Astrocyte of the spinal cord (primary cell): ENCODE data around the gene CEACAM3.
"Not testable (repeated sequence)": the region's sequence is repeated elsewhere in the genome, so short reads cannot be mapped to it uniquely, and the experiment has no call there.

Experiments
- DNase-seq: peaks from one replicate; pipeline ENCODE4 v3.0.0; 2011; ENCODE audit warnings: low read depth, low spot score
- H3K4me3 ChIP-seq: 2 replicates; pipeline ENCODE4 v1.5.1; 2011; ENCODE audit warnings: low read depth, mild to moderate bottlenecking, low read length, moderate library complexity
- in situ Hi-C: cut with HindIII; loops from 2 replicates; pipeline ENCODE4 v1.10.0; 2017; ENCODE audit warnings: low sequenced_read_pairs
- TF ChIP-seq, protein P1 (sequence below): IDR thresholded peaks from 2 replicates; pipeline ENCODE4 v1.5.1; 2012; ENCODE audit warnings: low read depth, mild to moderate bottlenecking, low read length, inconsistent platforms

The CEACAM3 gene

DNA sequence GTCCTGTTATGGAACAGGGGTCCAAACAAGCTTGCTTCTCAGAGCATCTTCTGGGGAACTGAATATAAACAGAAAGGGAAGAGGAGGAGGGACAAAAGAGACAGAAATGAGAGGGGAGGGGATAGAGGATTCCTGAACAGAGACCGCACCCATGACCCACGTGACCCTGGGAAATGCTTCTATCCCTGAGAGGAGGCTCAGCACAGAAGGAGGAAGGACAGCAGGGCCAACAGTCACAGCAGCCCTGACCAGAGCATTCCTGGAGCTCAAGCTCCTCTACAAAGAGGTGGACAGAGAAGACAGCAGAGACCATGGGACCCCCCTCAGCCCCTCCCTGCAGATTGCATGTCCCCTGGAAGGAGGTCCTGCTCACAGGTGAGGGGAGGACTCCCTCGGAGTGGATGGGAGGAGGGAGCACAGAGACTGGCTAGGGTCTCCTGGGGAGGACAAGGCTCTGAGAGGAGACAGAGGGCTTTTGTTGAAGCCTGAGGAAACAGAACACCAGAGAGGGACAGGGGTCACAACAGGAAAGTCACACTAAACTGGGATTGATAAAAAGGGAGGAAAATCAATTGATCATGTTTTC is 41.0 kb upstream of the CEACAM3 start, which contains the start of gene CEACAM6:
TSS of gene CEACAM6 (plus strand) at position 203 of the 586 bp plus-strand sequence. CDS start at position 312, 109 bp downstream.
- in situ Hi-C loops, result no loop called here
- H3K4me3 ChIP-seq, result no peak within 1 kb of the TSS
- TF ChIP-seq, protein P1, sequence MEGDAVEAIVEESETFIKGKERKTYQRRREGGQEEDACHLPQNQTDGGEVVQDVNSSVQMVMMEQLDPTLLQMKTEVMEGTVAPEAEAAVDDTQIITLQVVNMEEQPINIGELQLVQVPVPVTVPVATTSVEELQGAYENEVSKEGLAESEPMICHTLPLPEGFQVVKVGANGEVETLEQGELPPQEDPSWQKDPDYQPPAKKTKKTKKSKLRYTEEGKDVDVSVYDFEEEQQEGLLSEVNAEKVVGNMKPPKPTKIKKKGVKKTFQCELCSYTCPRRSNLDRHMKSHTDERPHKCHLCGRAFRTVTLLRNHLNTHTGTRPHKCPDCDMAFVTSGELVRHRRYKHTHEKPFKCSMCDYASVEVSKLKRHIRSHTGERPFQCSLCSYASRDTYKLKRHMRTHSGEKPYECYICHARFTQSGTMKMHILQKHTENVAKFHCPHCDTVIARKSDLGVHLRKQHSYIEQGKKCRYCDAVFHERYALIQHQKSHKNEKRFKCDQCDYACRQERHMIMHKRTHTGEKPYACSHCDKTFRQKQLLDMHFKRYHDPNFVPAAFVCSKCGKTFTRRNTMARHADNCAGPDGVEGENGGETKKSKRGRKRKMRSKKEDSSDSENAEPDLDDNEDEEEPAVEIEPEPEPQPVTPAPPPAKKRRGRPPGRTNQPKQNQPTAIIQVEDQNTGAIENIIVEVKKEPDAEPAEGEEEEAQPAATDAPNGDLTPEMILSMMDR, result no peak
- no peak for DNase-seq

DNA sequence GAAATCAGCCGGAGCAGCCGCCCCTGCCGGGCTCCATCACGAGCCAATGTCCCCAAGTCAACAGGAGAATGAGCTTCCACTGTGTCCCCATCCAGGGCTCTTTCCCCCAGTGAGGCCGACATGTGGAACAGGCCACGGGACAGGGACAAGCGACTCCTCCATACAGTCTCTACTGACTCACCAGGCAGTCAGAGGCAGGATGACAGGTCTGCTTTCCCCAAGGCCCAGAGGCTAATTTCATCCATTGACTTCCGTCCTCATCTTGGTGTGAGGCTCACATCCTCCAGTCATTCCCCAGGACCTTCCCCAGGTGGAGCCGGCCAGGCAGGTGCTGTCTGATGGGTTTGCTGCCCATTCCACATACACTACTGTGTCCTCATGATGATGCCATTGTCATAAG is 37.5 kb upstream of the CEACAM3 start:
- DNase-seq, result no peak
- TF ChIP-seq, protein P1, result no peak
- in situ Hi-C loops, result no loop called here
- H3K4me3 ChIP-seq, result no peak overlapping the region

DNA sequence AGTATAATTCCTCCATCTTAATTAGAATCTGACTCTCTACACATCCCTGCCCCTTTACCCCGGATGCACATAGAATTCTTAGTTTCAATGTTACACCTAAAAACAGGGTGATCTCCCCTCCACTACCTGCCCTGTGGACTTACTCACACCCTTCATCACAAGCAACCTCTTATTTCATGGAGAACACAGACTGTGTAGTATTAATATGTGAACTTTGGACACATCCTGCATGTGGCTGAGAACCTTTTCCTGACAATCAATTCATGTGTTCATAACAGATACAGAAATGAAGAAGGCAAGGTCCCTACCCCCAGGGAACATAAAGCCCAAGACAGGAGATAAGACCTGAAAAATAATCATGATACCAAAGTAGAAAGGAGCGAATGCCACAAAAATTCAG is 29.3 kb upstream of the CEACAM3 start:
- no peak overlapping the region for H3K4me3 ChIP-seq
- no peak for DNase-seq
- in situ Hi-C loops, result no loop called here
- TF ChIP-seq, protein P1, result no peak

DNA sequence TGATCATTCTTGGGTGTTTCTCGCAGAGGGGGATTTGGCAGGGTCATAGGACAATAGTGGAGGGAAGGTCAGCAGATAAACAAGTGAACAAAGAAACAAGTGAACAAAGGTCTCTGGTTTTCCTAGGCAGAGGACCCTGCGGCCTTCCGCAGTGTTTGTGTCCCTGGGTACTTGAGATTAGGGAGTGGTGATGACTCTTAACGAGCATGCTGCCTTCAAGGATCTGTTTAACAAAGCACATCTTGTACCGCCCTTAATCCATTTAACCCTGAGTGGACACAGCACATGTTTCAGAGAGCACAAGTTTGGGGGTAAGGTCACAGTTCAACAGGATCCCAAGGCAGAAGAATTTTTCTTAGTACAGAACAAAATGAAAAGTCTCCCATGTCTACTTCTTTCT is 28.3 kb upstream of the CEACAM3 start:
- DNase-seq, H3K4me3 ChIP-seq, in situ Hi-C loops: not testable (repeated sequence)

DNA sequence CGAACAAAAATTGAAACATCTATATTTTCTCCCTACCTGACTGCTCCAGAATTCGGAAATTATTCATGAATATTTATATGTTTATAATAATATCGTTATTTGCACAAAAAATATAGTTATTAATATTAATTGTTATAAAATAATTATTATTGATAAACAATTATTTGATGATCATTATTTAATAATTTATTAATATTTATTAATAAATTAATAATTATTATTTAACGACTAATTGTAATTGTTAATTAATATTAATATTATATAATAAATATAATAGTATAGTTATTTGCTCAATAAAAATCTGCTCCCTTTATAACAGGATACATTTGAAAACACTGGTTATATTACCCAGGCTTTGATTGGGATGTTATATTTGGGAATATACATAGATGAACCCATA is 26.8 kb upstream of the CEACAM3 start:
- in situ Hi-C loops, result no loop called here
- DNase-seq, result no peak
- TF ChIP-seq, protein P1, result no peak
- no peak overlapping the region for H3K4me3 ChIP-seq

DNA sequence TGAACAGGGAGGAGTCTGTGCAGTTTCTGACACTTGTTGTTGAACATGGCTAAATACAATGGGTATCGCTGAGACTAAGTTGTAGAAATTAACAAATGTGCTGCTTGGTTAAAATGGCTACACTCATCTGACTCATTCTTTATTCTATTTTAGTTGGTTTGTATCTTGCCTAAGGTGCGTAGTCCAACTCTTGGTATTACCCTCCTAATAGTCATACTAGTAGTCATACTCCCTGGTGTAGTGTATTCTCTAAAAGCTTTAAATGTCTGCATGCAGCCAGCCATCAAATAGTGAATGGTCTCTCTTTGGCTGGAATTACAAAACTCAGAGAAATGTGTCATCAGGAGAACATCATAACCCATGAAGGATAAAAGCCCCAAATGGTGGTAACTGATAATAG is 25.0 kb upstream of the CEACAM3 start:
- in situ Hi-C loops, result no loop called here
- TF ChIP-seq, protein P1, result no peak
- no peak overlapping the region for H3K4me3 ChIP-seq
- DNase-seq, result no peak

DNA sequence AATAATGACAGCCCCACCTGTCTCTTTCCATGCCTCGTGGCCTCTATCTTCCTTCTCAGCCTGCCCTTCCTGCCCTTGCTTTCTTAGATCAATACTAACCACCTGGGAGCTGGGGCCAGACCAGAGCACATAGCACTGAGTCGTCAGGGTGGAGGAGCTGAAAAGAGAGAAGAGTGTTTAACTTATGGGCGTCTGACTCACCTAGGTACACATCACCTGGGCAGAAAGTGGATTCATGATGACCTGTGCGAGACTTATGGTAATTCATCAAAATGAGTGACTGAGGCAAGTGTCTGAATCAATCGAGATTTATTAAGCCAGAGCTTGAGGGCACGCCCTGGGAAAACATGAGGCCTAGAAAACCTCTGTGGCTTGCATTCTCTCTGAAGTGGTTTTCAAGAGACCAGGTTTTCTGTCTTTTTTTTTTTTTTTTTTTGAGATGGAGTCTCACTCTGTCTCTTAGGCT is 21.8 kb upstream of the CEACAM3 start:
- in situ Hi-C loops, result no loop called here
- no peak for DNase-seq
- TF ChIP-seq, protein P1, result no peak
- H3K4me3 ChIP-seq, result no peak overlapping the region
